Measurements from ENCODE around the gene TPST1.
"Not testable (repeated sequence)": the region's sequence is repeated elsewhere in the genome, so short reads cannot be mapped to it uniquely, and the experiment has no call there.

DNA sequence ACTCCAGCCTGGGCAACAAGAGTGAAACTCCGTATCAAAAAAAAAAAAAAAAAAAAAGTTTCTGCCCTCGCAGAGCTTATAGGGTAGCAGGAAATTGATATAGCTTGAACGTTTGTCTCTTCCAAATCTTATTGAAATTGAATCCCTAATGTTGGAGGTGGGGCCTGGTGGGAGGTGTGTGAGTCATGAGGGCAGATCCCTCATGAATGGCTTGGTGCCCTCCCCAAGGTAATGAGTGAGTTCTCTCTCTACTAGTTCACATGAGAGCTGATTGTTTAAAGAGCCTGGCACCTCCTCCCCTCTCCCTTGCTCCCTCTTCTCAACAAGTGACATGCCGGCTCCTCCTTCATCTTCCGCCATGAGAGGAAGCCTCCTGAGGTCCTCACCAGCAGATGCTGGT, 193.7 kb downstream of the TPST1 start:
- TF ChIP-seq CTCF (conservative IDR thresholded peaks at IDR 0.05; ENCODE audit: low read length); EZH2phosphoT487 (IDR thresholded peaks at IDR 0.05; ENCODE audit: borderline replicate concordance): not testable (repeated sequence)
